Vagina (tissue), 2 donors: ENCODE data around the gene JCAD. TPM values are rescaled to one million over a fixed set of nuclear protein-coding genes. Genes with fewer than 3 reads are reported as not detected.

ENCODE experiments used
- DNase-seq, 2 donors: peaks; one replicate each; pipeline ENCODE4 v3.0.0-alpha.2; 2017; ENCODE audit errors: extremely low spot score in 2 of 2
- H3K27ac ChIP-seq: fragments of 200-600 bp; sonication (generic); one replicate; pipeline ENCODE4 v1.5.1; 2019
- H3K27me3 ChIP-seq: fragments of 200-600 bp; sonication (generic); one replicate; pipeline ENCODE4 v1.5.1; 2019
- H3K36me3 ChIP-seq, 2 donors: fragments of 200-600 bp; sonication (generic); one replicate each; pipeline ENCODE4 v1.5.1; 2017 to 2019
- H3K4me1 ChIP-seq: fragments of 200-600 bp; sonication (generic); one replicate; pipeline ENCODE4 v1.5.1; 2019
- H3K4me3 ChIP-seq, 2 donors: fragments of 200-600 bp; sonication (generic); 1 replicate in 1 of 2; 2 replicates in 1 of 2; pipeline ENCODE4 v1.5.1; 2016 to 2019
- H3K9me3 ChIP-seq: fragments of 200-600 bp; sonication (generic); one replicate; pipeline ENCODE4 v1.5.1; 2019
- CTCF ChIP-seq, 3 experiments: fragments of 450-650 bp in 2 of 3; fragments of 200-600 bp in 1 of 3; sonication (generic) in 1 of 3; IDR thresholded peaks; one replicate each; pipeline ENCODE4 v1.5.1; 2017 to 2019; ENCODE audit warnings: antibody characterized with exemption in 3 of 3, mild to moderate bottlenecking in 2 of 3, moderate library complexity in 2 of 3
- POLR2A ChIP-seq, 2 donors: fragments of 450-650 bp; IDR thresholded peaks; one replicate each; pipeline ENCODE4 v1.6.1; 2017; ENCODE audit warnings: antibody characterized with exemption in 2 of 2, mild to moderate bottlenecking in 2 of 2, moderate library complexity in 2 of 2
- POLR2AphosphoS5 ChIP-seq, 2 donors: sonication (generic); formaldehyde crosslinking; IDR thresholded peaks; one replicate each; pipeline ENCODE4 v1.9.0; 2017; ENCODE audit warnings: antibody characterized with exemption in 2 of 2, mild to moderate bottlenecking in 2 of 2, low read depth in 1 of 2; ENCODE audit not compliant: insufficient read depth in 1 of 2
- intact Hi-C: fragments of 100-400 bp; cut with DNase I; formaldehyde crosslinking; loops from one replicate; pipeline ENCODE4 v1.15.1; 2023
- total RNA-seq: library from RNA; depleted of rRNA; stranded (reverse); fragments of >200 nt; gene quantifications from one replicate; pipeline ENCODE4 v1.2.3, GENCODE V29; 2016

JCAD gene
- total RNA-seq, 1 donor from 2014 or later, result 40.3 TPM

DNA sequence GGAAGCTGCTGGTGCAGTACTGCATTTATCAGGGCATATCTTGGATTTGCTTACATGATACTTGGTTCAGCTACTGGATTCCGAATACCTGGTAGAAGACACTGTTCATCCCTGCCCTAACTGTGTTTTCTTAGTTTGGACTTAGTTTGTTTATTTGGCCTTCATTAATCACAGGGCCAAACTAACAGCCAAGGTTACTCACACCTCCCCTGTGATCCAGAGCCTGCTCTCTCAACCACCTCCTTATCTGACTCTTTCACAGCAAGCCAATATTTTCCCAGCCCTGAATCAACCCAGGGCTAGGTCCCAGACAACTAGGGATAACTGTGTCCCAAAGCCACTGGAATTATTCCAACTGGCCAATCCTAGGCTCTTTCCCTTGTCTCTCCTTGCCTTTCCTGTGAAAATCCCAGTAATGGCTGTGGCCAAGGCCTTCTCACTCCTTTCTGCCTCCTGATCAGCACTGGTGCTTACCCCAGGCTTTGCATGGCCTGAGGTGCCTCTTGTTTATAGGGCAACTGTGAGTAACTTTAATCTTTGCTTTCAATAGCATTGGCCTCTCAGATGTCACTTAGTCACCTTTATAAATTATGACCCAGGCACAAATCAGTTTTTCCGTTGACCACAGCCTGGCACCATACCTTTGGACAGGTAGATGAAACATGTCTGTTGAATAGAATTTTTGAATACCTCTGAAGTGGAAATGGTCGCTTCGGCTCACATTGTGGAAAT lies 9.3 kb upstream of the JCAD start:
- Histone ChIP-seq H3K4me3 (no peak overlapping the region), H3K9me3 (no peaks in the 10 kb centered on the region), H3K27me3 (no peaks in the 10 kb centered on the region), H3K27ac (no peak overlapping the region), H3K36me3 (no peaks in the 10 kb centered on the region), H3K4me1 (no peaks in the 10 kb centered on the region)
- DNase-seq, result no peak
- no peak for TF ChIP-seq CTCF (IDR thresholded peaks at IDR 0.05)
- no peak for TF ChIP-seq POLR2A (IDR thresholded peaks at IDR 0.05)
- no peak for TF ChIP-seq POLR2AphosphoS5 (IDR thresholded peaks at IDR 0.05; ENCODE audit: insufficient read depth in 1 of 2, low read depth in 1 of 2)
- intact Hi-C loops, result no loop called here

DNA sequence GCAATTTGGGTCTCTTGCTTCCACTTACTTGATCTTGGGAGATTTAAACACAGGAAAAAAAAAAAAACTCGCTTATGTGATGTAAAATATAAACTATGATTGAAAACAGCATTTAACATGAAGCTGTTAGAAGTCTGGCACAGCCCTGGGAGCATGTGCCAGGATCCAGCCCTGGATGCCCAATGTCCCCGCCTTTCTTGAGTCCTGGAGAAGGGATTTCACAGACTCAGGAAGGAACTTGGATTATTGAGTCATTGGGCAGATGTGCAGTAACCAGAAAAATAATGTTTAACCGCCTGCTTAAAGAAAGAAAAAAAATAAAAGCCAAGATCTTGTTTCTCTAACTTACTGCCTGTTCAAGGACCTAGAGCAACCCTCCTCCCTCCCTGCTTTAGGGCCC lies 3.7 kb upstream of the JCAD start:
- DNase-seq, result no peak
- Histone ChIP-seq H3K4me1 (peaks cover 12% of the 10 kb centered on the region), H3K4me3 (no peak overlapping the region), H3K27ac (no peak overlapping the region), H3K36me3 (no peaks in the 10 kb centered on the region), H3K9me3 (no peaks in the 10 kb centered on the region), H3K27me3 (no peaks in the 10 kb centered on the region)
- intact Hi-C loops, result no loop called here
- no peak for TF ChIP-seq POLR2AphosphoS5 (IDR thresholded peaks at IDR 0.05; ENCODE audit: insufficient read depth in 1 of 2, low read depth in 1 of 2)
- no peak for TF ChIP-seq CTCF (IDR thresholded peaks at IDR 0.05)
- TF ChIP-seq POLR2A (IDR thresholded peaks at IDR 0.05), result no peak

DNA sequence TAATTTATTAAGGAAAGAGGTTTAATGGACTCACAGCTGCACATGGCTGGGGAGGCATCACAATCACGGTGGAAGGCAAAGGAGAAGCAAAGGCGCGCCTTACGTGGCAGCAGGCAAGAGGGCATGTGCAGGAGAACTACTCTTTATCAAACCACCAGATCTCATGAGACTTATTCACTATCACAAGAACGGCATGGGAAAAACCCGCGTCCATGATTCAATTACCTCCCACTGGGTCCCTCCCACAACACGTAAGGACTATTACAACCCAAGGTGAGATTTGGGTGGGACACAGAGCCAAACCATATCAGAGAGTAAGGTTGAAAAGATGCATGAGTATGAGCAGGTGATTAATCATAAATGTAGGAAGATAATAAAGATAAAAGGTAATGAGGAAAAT lies 3.2 kb upstream of the JCAD start:
- intact Hi-C loops, result no loop called here
- TF ChIP-seq POLR2AphosphoS5 (IDR thresholded peaks at IDR 0.05; ENCODE audit: insufficient read depth in 1 of 2, low read depth in 1 of 2) (no peak), POLR2A (IDR thresholded peaks at IDR 0.05) (no peak), CTCF (IDR thresholded peaks at IDR 0.05) (no peak)
- H3K27ac ChIP-seq, result no peak overlapping the region

GRCh38 chr10:30062090-30062489 lies 2.7 kb upstream of the JCAD start:
- no peak for DNase-seq
- intact Hi-C loops, result no loop called here
- Histone ChIP-seq H3K4me3 (no peak overlapping the region), H3K27ac (no peak overlapping the region), H3K27me3 (no peaks in the 10 kb centered on the region), H3K36me3 (no peaks in the 10 kb centered on the region), H3K4me1 (peaks cover 12% of the 10 kb centered on the region), H3K9me3 (no peaks in the 10 kb centered on the region)
- TF ChIP-seq POLR2A (IDR thresholded peaks at IDR 0.05) (no peak), CTCF (IDR thresholded peaks at IDR 0.05) (no peak), POLR2AphosphoS5 (IDR thresholded peaks at IDR 0.05; ENCODE audit: insufficient read depth in 1 of 2, low read depth in 1 of 2) (no peak)

More for the DNA sequence above, 3.2 kb upstream of the JCAD start:
- H3K36me3 ChIP-seq, result no peaks in the 10 kb centered on the region
- peaks cover 12% of the 10 kb centered on the region for H3K4me1 ChIP-seq
- DNase-seq, result no peak
- no peaks in the 10 kb centered on the region for H3K27me3 ChIP-seq
- H3K4me3 ChIP-seq, result no peak overlapping the region
- no peaks in the 10 kb centered on the region for H3K9me3 ChIP-seq

DNA sequence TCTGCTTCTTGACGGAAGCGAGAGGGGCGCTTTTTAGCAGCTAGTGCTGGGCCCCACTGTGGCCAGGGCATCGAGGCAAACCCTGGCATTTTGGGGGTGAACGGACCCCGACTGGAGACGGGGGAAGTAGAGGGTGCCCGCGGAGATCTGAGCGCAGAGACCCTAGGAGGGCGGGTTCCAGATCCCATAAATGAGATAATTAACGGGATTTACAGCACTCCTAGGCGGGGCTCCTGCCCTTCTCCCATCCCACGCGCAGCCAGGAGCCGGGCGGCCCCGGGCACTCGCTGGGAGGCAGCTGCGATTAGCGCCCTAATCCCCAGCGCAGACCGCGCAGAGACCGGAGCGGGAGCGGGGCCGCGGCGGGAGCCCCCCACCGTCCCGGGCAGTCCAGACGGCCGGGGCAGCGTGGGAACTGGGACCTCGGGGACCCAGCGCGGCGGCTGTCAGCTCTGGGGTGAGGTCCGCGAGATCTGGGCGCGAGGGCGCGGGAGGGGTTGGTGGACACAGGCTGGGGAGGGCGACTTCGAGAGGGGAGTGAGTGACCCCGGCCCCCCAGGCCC lies 735 bp downstream of the JCAD start:
- intact Hi-C loops, result loop anchor here (5.0 kb wide), 1 partner anchor 321 kb away; no protein-coding TSS in a partner anchor
- Histone ChIP-seq H3K4me1 (peaks cover 12% of the 10 kb centered on the region), H3K36me3 (no peaks in the 10 kb centered on the region), H3K4me3 (peak overlapping the region; percentile 70 to 99), H3K9me3 (no peaks in the 10 kb centered on the region), H3K27me3 (no peaks in the 10 kb centered on the region), H3K27ac (peak overlapping the region; percentile 73)
- no peak for TF ChIP-seq POLR2A (IDR thresholded peaks at IDR 0.05)
- peak in 1 of 2 donors; percentile 39 for TF ChIP-seq POLR2AphosphoS5 (IDR thresholded peaks at IDR 0.05; ENCODE audit: insufficient read depth in 1 of 2, low read depth in 1 of 2)
- no peak for DNase-seq
